Inflammatory macrophage treated with lipopolysaccharide for 1 hour (primary cell): ENCODE measurements around the gene UNC45B.
A peak's percentile ranks its signal among the peaks of the same experiment; 100 is the strongest.
"Not testable (repeated sequence)": the region's sequence is repeated elsewhere in the genome, so short reads cannot be mapped to it uniquely, and the experiment has no call there.

Source experiments
- DNase-seq, 2 donors: peaks; one replicate each; pipeline ENCODE4 v3.0.0-alpha.2; 2020 to 2022

UNC45B gene

DNA sequence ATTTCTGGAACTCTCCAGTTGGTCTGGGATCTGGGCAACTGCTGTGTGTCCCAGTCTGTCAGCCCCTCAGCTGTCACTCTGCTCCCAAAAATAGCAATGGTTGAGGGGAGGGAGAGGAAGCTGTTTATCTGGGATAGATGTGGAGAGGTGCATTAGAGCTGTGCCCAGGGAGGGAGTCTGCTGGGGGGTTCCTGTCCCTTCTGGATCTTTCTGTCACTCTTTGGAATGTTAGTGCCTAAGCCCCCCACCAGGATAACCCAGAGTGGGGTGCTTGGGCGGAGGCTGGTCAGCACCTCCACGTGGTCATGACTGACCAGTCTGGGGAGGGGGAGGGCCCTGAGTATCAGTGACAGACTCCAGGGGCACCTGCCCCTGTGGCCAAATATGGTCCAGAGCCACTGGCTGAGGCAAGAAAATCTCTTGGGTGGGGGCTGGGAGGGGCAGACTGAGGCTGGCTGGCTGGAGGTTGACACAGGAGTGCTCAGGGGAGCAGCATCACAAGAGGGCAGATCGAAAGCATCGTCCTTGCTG, at the start of gene UNC45B:
UNC45B (plus strand) TSS at position 443 of the 531 bp plus-strand sequence. CDS start 447 bp downstream, outside the sequence.
- no peak for DNase-seq

GRCh38 chr17:35099908-35100307, 47.7 kb upstream of the UNC45B start:
- DNase-seq, result no peak

DNA sequence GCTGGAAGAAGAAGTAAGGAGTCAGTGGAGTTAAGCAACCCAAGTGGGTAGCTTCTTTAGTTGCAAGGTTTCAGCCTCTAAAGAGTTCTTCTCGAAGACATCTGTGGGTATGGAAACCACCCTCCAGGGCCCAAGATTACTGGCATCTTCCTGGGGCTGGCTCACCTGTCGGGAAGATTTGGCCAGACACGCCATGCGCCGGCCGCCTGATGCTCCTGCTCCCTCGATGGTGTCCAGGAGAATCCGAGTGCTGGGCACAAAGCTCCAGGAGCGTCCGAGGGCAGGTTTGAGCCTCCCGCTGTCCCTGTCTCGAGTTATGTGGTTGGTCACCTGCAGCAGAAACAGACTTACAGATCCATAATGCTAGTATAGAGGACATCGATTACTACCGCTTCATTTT, 46.6 kb upstream of the UNC45B start:
- DNase-seq, result no peak

GRCh38 chr17:35101725-35102124, 45.9 kb upstream of the UNC45B start:
- DNase-seq, result no peak

DNA sequence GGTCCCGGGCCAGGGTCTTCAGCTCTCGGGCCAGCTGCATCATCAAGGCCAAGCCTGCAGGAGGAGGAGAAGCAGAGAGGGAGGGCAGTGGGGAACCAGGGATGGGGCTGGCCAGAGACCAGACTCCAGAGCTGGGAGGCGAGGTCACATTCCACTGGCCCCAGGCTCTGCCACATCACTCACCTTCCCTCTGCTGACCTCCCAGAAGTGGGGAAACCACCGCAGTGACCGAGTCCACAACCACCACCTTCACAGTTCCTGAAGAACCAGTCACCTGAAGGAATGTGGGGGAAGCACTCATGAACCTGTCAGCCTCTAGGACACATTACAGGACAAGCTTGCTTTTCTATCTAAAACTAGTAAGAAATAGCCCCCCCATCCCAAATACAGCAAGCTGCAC, 44.3 kb upstream of the UNC45B start:
- no peak for DNase-seq

DNA sequence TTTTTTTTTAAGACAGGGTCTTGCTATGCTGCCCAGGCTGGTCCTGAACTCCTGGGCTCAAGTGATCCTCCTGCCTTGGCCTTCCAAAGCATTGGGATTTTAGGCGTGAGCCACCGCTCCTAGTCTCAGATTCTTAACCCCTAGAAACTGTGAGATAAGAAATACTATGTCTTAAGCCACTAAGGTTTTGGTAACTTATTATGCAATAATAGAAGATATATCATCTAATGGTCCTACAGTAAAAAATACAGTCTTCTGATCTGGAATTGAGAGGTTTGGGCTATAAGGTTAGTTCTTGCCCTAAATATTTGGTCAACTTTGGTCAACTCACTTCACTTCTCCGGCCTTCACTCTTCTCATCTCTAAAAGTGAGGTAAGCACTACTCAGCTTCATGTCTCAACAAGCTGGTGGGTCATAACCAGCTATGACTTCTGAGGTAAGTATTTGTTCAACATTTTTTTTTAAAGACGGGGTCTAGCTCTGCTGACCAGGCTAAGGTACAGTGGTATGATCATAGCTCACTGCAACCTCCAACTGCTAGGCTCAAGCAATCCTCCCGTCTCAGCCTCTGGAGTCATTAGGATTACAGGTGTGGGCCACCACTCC, 42.7 kb upstream of the UNC45B start:
- no peak for DNase-seq

DNA sequence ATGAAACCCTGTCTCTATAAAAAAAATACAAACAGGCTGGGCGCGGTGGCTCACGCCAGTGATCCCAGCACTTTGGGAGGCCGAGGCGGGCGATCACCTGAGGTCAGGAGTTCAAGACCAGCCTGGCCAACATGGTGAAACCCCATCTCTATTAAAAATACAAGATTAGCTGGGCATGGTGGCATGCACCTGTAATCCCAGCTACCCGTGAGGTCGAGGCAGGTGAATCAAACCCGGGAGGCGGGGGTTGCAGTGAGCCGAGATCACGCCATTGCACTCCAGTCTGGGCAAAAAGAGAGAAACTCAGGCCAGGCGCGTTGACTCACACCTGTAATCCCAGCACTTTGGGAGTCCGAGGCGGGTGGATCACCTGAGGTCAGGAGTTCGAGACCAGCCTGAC, 36.8 kb upstream of the UNC45B start:
- DNase-seq, result not testable (repeated sequence)

DNA sequence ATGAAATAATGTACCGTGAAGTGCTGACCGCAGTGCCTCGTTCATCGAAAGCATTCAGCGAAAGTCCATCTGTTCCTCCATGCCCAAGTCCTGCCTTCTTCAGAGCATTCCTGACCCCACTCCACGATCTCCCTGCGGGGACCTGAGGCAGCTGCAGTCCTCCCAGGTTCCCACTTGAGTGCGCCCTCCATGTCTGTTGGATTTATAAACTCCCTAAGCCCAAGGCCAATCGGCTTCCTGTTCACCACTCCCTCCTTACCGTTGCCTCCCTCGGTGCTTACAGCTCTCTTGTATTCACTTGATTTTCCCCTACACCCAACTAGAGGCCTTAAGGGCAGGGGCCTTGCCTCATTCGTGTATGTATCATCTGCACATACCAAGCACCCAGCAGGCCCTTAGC, 30.8 kb upstream of the UNC45B start:
- DNase-seq, result no peak

- DNase-seq, result peak; percentile 36 to 39
Measured at GRCh38 chr17:35117984-35118383, 29.6 kb upstream of the UNC45B start.

GRCh38 chr17:35119370-35120165, 28.0 kb upstream of the UNC45B start, which contains the start of gene RAD51D:
TSS of gene RAD51D (minus strand) at chr17:35119860. CDS start at chr17:35119613, 247 bp downstream.
- peak; percentile 48 to 78 for DNase-seq

DNA sequence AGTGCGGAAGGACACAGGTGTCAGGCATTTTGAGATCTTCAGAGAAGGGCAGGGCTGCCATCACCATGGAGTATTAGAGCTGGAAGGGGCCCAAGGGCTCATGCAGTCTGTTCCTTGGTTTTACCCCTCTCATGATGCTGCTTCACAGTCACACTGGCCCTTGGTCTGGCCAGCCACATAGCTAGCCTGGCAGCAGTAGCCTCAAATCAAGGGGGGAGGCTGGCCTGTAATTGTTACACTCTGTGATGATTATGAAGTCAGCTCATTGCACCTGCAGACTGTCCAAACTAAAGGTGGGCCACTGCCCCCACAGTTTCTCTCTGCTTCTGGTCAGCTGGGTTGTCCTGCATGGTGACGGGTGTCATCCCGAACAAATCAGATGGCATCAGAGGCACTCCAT, 26.3 kb upstream of the UNC45B start, which contains the start of gene FNDC8:
FNDC8 (plus strand) TSS at position 301 of the 400 bp plus-strand sequence; CDS start at position 380, 79 bp downstream.
- DNase-seq, result no peak

GRCh38 chr17:35127751-35128514, 19.7 kb upstream of the UNC45B start:
- no peak for DNase-seq

DNA sequence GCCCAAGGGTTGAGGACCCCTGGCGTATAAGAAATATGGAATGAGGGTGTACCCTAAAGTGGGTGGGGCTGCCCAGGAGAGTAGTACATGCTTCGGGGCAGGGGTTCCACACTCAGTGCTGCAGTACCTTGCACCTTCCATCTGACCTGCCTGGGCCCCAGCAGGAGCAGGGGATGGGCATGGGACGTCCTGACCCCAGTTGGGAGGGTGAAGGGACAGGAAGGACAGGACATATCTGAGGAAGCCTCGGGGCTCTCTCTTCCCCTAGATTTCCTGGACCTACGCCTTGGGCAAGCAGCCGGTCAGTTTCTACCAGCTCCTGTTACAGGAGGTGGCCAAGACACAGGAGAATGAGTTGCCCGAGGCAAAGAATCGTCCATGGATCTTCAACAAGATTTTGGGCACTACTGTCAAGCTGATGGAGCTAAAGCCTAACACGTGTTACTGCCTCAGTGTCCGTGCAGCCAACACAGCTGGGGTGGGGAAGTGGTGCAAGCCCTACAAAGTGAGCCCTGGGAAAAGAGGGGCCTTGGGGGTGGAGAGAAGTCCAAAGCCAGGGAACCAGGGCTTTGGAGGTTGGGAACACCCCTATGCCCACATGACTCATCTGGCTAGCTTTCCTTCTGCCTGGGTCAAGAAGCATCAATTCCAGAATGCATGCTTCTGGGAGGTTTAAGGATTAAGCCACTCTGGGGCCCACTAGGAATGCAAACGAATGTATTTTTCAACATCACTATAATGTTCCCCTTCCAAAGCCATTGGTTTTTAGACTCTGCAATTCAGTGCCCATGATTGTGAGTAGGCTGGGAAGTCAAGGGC, 18.3 kb upstream of the UNC45B start:
- no peak for DNase-seq

- DNase-seq, result no peak
Measured at GRCh38 chr17:35129973-35130351, 17.7 kb upstream of the UNC45B start.

DNA sequence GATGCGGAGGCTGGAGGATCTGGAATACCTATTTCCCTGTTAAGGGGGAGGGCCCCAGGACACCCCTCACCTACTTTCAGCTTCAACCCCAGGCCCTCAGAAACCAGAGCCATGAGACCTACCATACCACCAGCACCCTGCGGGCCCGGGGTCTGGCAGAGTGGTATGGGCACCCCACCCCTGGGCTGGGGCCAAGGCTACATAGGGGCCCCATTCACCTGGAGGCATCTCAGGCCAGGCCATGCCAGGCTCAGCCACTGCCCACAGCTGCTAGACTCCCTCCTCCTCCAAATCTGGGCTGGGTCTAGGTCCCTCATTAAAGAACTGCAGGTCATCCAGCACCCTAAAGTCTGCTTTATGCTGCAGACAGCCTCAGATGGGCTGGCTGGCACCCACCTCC, 17.2 kb upstream of the UNC45B start:
- no peak for DNase-seq

DNA sequence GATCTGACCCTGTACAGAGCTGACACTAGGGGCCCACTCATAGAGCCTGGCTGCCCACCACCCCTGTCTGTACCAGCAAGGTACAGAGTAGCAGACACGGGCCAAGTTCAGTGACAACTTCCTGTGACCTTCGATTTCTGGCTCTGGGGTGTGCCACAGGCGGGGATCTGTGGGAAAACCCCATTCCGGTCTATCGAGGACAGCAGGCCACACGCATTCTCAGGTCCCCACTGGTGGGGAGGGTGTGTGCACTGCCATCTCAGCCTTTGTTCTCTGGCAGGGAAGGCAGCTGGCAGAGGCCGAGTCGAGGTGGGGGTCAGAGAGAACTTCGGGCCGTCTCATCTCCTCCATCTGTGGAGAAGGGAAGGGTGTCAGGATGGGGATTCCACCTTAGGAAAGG, 15.5 kb upstream of the UNC45B start:
- DNase-seq, result no peak

GRCh38 chr17:35132816-35133550, 14.6 kb upstream of the UNC45B start:
- no peak for DNase-seq

GRCh38 chr17:35135322-35135721, 12.3 kb upstream of the UNC45B start:
- no peak for DNase-seq

DNA sequence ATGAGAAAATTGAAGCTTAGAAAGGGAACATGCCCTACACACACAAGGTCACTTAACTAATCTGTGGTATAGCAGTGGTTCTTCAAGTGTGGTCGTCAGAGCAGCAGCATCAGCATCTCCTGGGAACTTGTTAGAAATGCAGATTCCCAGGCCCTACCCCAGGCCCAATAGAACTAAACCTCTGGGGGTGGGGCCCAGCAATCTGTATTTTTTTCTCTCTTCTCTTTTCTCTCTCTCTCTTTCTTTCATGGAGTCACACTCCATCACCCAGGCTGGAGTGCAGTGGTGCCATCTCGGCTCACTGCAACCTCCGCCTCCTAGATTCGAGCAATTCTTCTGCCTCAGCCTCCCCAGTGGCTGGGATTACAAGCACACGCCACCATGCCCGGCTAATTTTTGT, 9.4 kb upstream of the UNC45B start:
- DNase-seq, result no peak

DNA sequence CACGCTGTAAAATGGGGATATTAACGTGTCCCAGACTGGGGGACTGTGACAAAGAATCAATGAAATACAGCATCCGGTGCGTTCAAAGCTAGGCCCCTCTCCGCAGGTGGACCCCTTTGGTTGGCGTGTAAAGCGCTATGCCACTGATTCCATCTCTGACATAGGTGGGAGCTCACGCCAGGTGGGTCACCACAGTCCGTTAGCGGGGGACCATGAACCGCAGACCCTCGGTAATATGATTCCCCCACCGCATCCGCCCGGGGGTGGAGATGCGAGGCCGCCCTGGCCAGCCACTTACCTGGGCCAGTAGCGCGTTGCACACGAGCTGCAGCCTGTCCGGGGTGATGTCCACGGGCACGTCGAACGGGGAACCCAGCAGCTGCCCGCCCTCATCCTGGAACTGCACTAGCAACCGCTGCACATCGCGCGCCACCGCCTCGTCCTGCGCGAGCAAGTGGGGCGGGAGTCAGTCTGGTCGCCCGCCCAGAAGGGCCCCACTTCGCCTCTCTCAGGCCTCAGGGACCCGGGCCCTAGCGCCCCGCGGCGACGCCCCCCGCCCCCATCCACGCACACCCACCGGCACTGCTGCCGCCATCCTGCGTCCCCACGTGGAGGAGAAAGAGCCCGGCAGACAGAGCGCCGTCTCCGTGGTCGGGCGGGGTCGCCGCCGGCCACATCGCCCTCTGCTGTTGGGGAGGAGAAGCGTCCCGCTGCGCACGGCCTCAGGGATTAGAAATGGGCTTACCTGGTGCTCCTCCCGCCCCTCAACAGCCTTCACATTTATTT, 5.7 kb upstream of the UNC45B start, which contains the start of gene NLE1:
NLE1 (minus strand) TSS at position 623 of the 786 bp plus-strand sequence; CDS start at position 595, 28 bp downstream.
- DNase-seq, result peak; percentile 53 to 77

DNA sequence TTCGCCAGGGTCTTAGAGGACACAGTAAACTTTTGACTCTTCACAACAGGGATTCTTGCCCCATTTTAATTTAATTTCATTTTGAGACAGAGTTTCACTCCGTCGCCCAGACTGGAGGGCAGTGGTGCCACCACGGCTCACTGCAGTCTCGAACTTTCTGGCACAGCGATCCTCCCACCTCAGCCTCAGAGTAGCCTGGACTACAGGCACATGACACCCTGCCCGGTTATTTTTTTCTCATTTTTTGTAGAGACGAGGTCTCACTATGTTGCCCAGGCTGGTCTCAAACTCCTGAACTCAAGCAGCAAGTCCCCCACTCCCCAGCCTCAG, 5.2 kb upstream of the UNC45B start:
- DNase-seq, result no peak
